ENCODE measurements around the gene GALNT1. TPM values are rescaled to one million over a fixed set of nuclear protein-coding genes. Genes with fewer than 3 reads are reported as not detected.

Gene GALNT1
- total RNA-seq, 4 donors from 2014 or later: 40.2 to 47.9 (median 45.0) TPM

DNA sequence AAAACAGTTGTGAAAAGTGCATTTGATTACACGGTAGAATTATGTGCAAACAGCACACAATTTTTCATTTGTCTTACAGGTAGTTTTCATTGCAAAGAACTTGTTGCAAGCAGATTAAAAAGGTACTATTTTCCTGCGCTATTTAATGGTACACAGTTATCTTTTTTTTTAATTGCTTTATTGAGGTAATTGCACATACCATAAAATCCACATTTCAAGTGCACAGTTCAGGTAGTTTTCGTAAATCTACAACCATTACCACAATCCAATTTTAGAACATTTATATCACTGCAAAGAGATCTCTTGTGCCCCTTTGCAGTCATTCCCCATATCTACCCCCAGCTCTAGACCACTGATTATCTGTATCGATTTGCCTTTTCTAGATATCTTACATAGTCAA lies 2.6 kb upstream of the GALNT1 start:
- intact Hi-C loops (cut with DNase I; ENCODE audit: low total_unique reads) (no loop called here), in situ Hi-C loops (cut with MboI; ENCODE audit: low sequenced_read_pairs in 4 of 4) (loop anchor here in 1 of 4 donors (25.0 kb wide), 1 partner anchor 383 kb away; the partner anchor contains the start of gene RMP24)
- DNase-seq: no peak
- H3K27me3 ChIP-seq: no peaks in the 10 kb centered on the region
- no peaks in the 10 kb centered on the region for H3K9me3 ChIP-seq
- TF ChIP-seq POLR2A (IDR thresholded peaks at IDR 0.05): no peak
- TF ChIP-seq, protein P1, sequence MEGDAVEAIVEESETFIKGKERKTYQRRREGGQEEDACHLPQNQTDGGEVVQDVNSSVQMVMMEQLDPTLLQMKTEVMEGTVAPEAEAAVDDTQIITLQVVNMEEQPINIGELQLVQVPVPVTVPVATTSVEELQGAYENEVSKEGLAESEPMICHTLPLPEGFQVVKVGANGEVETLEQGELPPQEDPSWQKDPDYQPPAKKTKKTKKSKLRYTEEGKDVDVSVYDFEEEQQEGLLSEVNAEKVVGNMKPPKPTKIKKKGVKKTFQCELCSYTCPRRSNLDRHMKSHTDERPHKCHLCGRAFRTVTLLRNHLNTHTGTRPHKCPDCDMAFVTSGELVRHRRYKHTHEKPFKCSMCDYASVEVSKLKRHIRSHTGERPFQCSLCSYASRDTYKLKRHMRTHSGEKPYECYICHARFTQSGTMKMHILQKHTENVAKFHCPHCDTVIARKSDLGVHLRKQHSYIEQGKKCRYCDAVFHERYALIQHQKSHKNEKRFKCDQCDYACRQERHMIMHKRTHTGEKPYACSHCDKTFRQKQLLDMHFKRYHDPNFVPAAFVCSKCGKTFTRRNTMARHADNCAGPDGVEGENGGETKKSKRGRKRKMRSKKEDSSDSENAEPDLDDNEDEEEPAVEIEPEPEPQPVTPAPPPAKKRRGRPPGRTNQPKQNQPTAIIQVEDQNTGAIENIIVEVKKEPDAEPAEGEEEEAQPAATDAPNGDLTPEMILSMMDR (IDR thresholded peaks at IDR 0.05 in 4 of 5, conservative IDR thresholded peaks at IDR 0.05 in 1 of 5): no peak
- H3K4me1 ChIP-seq: peaks cover 18 to 20% of the 10 kb centered on the region in 2 donors
- H3K27ac ChIP-seq: no peak overlapping the region
- no peak for ATAC-seq
- no peaks in the 10 kb centered on the region for H3K36me3 ChIP-seq
- no peak overlapping the region for H3K4me3 ChIP-seq

DNA sequence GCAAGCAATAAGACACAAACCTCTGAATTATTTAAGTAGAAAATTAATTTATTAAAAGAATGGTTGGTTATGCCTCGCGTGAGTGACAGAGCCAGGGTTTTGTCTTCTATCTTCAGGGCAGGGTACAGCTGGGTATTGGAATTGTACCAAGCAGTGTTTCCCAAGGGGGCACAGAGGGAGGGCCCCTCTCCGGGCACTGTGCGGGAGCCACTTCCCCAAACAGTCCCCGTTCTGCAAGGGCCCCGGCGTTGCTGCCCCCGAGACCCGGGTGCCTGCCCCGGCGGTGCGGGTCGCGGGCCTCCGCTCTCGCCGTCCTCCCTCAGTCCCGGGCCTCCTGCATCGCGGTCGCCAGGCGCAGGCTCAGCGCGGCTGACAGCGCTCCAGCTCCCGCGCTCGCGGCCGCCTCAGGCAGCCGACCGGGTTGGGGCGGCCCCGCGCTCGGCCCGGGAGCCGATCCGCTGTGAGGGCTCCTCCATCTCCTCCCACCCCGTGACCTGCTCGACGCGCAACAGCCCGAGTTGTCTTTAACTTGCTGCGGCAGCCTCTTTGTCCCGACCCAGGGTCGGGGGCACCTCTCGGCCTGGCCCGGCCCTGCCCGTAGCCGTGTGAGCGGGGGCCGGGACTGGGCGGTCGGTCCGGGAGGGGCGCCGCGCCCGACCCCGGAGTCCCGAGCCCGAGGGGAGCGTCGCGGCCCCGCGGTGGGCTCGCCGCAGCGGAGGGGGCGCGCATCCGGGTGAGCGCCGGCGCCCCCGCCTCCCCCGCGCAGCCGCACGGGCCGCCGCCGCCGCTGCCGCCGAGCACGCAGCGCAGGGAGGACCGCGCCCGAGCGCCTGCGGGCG lies 620 bp upstream of the GALNT1 start:
- ATAC-seq: peak; percentile 80
- intact Hi-C loops (cut with DNase I; ENCODE audit: low total_unique reads) (loop anchor here (1.0 to 10.0 kb wide), 5 partner anchors 36 to 394 kb away; partner anchors contain the start of genes INO80C and RMP24), in situ Hi-C loops (cut with MboI; ENCODE audit: low sequenced_read_pairs in 4 of 4) (loop anchor here in 1 of 4 donors (10.0 to 25.0 kb wide), 2 partner anchors 86 to 381 kb away; partner anchors contain the start of genes INO80C and RMP24)
- H3K36me3 ChIP-seq: no peaks in the 10 kb centered on the region
- peak; percentile 40 to 61 for DNase-seq
- peak overlapping the region; percentile 63 to 90 (median 82) for H3K4me3 ChIP-seq
- TF ChIP-seq POLR2A (IDR thresholded peaks at IDR 0.05): peak; percentile 32 to 41
- TF ChIP-seq, protein P1 (IDR thresholded peaks at IDR 0.05 in 4 of 5, conservative IDR thresholded peaks at IDR 0.05 in 1 of 5): no peak
- H3K4me1 ChIP-seq: peaks cover 19 to 24% of the 10 kb centered on the region in 2 donors
- peak overlapping the region; percentile 87 to 97 (median 95) for H3K27ac ChIP-seq
- H3K27me3 ChIP-seq: no peaks in the 10 kb centered on the region
- no peaks in the 10 kb centered on the region for H3K9me3 ChIP-seq

DNA sequence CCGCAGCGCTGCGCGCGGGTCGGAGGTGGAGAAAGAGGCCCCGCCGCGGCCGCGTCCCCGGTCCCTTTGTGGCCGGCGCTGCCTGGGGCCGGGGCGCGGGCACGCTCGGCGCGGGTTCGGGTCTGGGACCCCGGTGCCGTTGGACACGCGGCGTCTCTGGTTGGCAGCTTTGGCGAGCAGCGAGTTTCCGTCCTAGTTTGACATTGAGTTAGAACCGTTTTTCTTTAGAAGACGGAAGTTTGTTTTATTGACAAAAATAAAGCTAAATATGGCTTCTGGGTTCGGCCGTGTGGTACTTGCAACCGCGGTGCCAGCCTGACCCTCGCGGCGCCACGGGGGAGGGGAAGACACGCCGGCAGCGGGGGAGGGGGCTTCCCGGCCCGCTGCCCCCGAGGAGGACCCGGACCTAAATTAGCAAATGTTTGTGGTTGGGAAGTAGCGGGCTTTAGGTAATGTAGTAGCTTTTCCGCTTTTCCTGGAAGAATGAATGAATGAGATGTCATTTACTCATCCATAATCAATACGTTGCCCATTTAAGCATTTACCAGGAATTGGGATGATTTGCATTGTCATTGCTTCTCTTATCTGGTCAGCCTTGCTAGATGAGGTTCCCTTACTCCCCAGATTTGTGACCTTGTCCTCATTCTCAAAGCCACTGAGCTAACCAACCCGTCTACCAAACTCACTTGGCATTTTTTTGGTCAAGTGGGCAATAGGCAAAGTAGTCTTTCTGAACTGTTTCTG lies 530 bp downstream of the GALNT1 start:
- intact Hi-C loops (cut with DNase I; ENCODE audit: low total_unique reads): loop anchor here (1.0 to 10.0 kb wide), 5 partner anchors 35 to 393 kb away; partner anchors contain the start of genes INO80C and RMP24

More for the DNA sequence above, 530 bp downstream of the GALNT1 start:
- no peak for TF ChIP-seq POLR2A (IDR thresholded peaks at IDR 0.05)
- TF ChIP-seq, protein P1 (IDR thresholded peaks at IDR 0.05 in 4 of 5, conservative IDR thresholded peaks at IDR 0.05 in 1 of 5): no peak
- Histone ChIP-seq H3K27me3 (no peaks in the 10 kb centered on the region), H3K4me1 (peaks cover 19 to 24% of the 10 kb centered on the region in 2 donors), H3K36me3 (no peaks in the 10 kb centered on the region), H3K4me3 (peak overlapping the region; percentile 63 to 88 (median 76)), H3K27ac (peak overlapping the region; percentile 73 to 87 (median 80)), H3K9me3 (no peaks in the 10 kb centered on the region)
- DNase-seq (peak in 1 of 2 donors; percentile 14), ATAC-seq (peak in 1 of 2 donors; percentile 6)
- in situ Hi-C loops (cut with MboI; ENCODE audit: low sequenced_read_pairs in 4 of 4): loop anchor here in 1 of 4 donors (10.0 to 25.0 kb wide), 2 partner anchors 87 to 380 kb away; partner anchors contain the start of genes INO80C and RMP24

Data from gastrocnemius medialis (tissue), 4 donors.